Upper lobe of left lung (tissue), 4 donors: Measurements from ENCODE around the gene ADAMTS19.

Experiments used
- EP300 ChIP-seq, 4 donors: sonication (generic); formaldehyde crosslinking; IDR thresholded peaks; one replicate each; pipeline ENCODE4 v1.5.1; 2017; ENCODE audit warnings: antibody characterized with exemption in 4 of 4, control low read depth in 2 of 4
- POLR2A ChIP-seq, 4 donors: fragments of 450-650 bp; IDR thresholded peaks; one replicate each; pipeline ENCODE4 v1.5.1; 2016 to 2017; ENCODE audit warnings: antibody characterized with exemption in 4 of 4, mild to moderate bottlenecking in 2 of 4
- POLR2AphosphoS5 ChIP-seq, 2 donors: sonication (generic); formaldehyde crosslinking; IDR thresholded peaks; one replicate each; pipeline ENCODE4 v1.5.1; 2017; ENCODE audit warnings: antibody characterized with exemption in 2 of 2
- TF ChIP-seq, protein P1 (sequence below), 6 experiments: fragments of 450-650 bp in 4 of 6; fragments of 200-600 bp in 2 of 6; sonication (generic) in 2 of 6; IDR thresholded peaks; one replicate each; pipeline ENCODE4 v1.5.1; 2016 to 2019; ENCODE audit warnings: antibody characterized with exemption in 6 of 6

DNA sequence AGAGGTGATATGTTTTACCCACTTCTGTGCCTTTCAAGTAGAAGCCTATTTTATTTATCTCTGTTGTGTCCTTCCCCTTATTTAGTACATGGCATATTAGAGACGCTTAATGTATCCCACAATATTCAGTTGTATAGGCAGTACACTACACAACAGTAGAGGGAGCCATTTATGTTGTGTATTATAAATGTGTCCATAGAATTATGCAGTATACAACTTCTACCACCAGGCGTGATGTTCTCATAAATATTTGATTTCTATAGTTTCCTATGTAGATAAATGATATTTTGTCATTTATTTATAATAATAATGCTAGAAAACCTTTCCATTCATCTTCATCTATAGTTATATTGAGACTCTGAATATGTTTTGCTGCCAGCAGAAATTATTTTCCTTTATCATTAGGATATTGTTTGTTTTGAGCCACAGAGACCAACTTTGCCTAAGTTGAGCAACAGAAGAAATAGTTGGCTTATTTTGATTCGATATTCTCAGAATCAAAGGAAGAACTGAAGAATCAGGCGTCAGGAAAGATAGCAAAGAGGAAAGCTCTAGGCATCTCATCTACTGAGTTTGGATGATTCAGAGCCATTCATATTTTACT, 81.7 kb downstream of the ADAMTS19 start:
- TF ChIP-seq, protein P1, sequence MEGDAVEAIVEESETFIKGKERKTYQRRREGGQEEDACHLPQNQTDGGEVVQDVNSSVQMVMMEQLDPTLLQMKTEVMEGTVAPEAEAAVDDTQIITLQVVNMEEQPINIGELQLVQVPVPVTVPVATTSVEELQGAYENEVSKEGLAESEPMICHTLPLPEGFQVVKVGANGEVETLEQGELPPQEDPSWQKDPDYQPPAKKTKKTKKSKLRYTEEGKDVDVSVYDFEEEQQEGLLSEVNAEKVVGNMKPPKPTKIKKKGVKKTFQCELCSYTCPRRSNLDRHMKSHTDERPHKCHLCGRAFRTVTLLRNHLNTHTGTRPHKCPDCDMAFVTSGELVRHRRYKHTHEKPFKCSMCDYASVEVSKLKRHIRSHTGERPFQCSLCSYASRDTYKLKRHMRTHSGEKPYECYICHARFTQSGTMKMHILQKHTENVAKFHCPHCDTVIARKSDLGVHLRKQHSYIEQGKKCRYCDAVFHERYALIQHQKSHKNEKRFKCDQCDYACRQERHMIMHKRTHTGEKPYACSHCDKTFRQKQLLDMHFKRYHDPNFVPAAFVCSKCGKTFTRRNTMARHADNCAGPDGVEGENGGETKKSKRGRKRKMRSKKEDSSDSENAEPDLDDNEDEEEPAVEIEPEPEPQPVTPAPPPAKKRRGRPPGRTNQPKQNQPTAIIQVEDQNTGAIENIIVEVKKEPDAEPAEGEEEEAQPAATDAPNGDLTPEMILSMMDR (IDR thresholded peaks at IDR 0.05): no peak
- no peak for TF ChIP-seq EP300 (IDR thresholded peaks at IDR 0.05)
- no peak for TF ChIP-seq POLR2AphosphoS5 (IDR thresholded peaks at IDR 0.05)
- TF ChIP-seq POLR2A (IDR thresholded peaks at IDR 0.05): no peak
